ENCODE results near the gene FAM13A.

The FAM13A gene

GRCh38 chr4:88822034-88822789, 234.8 kb downstream of the FAM13A start:
- H3K4me1 ChIP-seq = peaks cover 15% of the 10 kb centered on the region
- no peak overlapping the region for H3K9ac ChIP-seq
- no peaks in the 10 kb centered on the region for H3K36me3 ChIP-seq
- no peak for TF ChIP-seq Cebpa-rat (IDR thresholded peaks at IDR 0.05)
- no peaks in the 10 kb centered on the region for H3K27me3 ChIP-seq
- no peaks in the 10 kb centered on the region for H3K9me3 ChIP-seq
- H3K27ac ChIP-seq = no peak overlapping the region
- no peaks in the 10 kb centered on the region for H4K20me1 ChIP-seq
- no peak overlapping the region for H3K4me3 ChIP-seq
- no peak overlapping the region; the same call in 1 of the 2 replicates for H3K4me2 ChIP-seq

- no peak overlapping the region for H3K9ac ChIP-seq
- H3K36me3 ChIP-seq = no peaks in the 10 kb centered on the region
- no peak for TF ChIP-seq Cebpa-rat (IDR thresholded peaks at IDR 0.05)
- no peaks in the 10 kb centered on the region for H3K27me3 ChIP-seq
- no peak overlapping the region for H3K27ac ChIP-seq
- no peak overlapping the region for H3K4me2 ChIP-seq
- no peaks in the 10 kb centered on the region for H4K20me1 ChIP-seq
- H3K4me3 ChIP-seq = no peak overlapping the region
- H3K4me1 ChIP-seq = peaks cover 15% of the 10 kb centered on the region
- H3K9me3 ChIP-seq = no peaks in the 10 kb centered on the region
These were observed 235.5 kb downstream of the FAM13A start for GRCh38 chr4:88821522-88821921.

- Histone ChIP-seq H3K36me3 (no peaks in the 10 kb centered on the region), H3K27ac (no peak overlapping the region), H3K4me1 (peaks cover 15% of the 10 kb centered on the region), H3K4me2 (no peak overlapping the region), H3K4me3 (no peak overlapping the region), H3K9me3 (no peaks in the 10 kb centered on the region), H3K27me3 (no peaks in the 10 kb centered on the region), H4K20me1 (no peaks in the 10 kb centered on the region), H3K9ac (no peak overlapping the region)
- TF ChIP-seq Cebpa-rat (IDR thresholded peaks at IDR 0.05) = no peak
These were observed 236.1 kb downstream of the FAM13A start for GRCh38 chr4:88820698-88821415.

GRCh38 chr4:88819818-88820697, 236.9 kb downstream of the FAM13A start:
- H3K9me3 ChIP-seq = no peaks in the 10 kb centered on the region
- H3K4me3 ChIP-seq = no peak overlapping the region
- H3K27ac ChIP-seq = no peak overlapping the region
- H3K4me1 ChIP-seq = peaks cover 15% of the 10 kb centered on the region
- no peaks in the 10 kb centered on the region for H4K20me1 ChIP-seq
- TF ChIP-seq Cebpa-rat (IDR thresholded peaks at IDR 0.05) = no peak
- H3K27me3 ChIP-seq = no peaks in the 10 kb centered on the region
- no peak overlapping the region for H3K9ac ChIP-seq
- H3K4me2 ChIP-seq = no peak overlapping the region
- H3K36me3 ChIP-seq = no peaks in the 10 kb centered on the region

- TF ChIP-seq Cebpa-rat (IDR thresholded peaks at IDR 0.05) = no peak
- Histone ChIP-seq H3K4me1 (peaks cover 14% of the 10 kb centered on the region), H3K27me3 (no peaks in the 10 kb centered on the region), H3K36me3 (no peaks in the 10 kb centered on the region), H3K4me2 (no peak overlapping the region), H3K4me3 (no peak overlapping the region), H3K9ac (no peak overlapping the region), H3K27ac (no peak overlapping the region), H3K9me3 (no peaks in the 10 kb centered on the region), H4K20me1 (no peaks in the 10 kb centered on the region)
These were observed 238.1 kb downstream of the FAM13A start for GRCh38 chr4:88818631-88819470.

GRCh38 chr4:88817740-88818139, 239.2 kb downstream of the FAM13A start:
- Histone ChIP-seq H3K4me3 (no peak overlapping the region), H3K27ac (no peak overlapping the region), H3K36me3 (no peaks in the 10 kb centered on the region), H3K9me3 (no peaks in the 10 kb centered on the region), H4K20me1 (no peaks in the 10 kb centered on the region), H3K4me1 (peaks cover 2% of the 10 kb centered on the region; the same call in 1 of the 2 replicates), H3K9ac (no peak overlapping the region), H3K4me2 (no peak overlapping the region), H3K27me3 (no peaks in the 10 kb centered on the region)
- TF ChIP-seq Cebpa-rat (IDR thresholded peaks at IDR 0.05) = no peak

- Histone ChIP-seq H3K36me3 (no peaks in the 10 kb centered on the region), H4K20me1 (no peaks in the 10 kb centered on the region), H3K4me3 (no peak overlapping the region), H3K9ac (no peak overlapping the region), H3K9me3 (no peaks in the 10 kb centered on the region), H3K4me1 (no peaks in the 10 kb centered on the region), H3K27me3 (no peaks in the 10 kb centered on the region), H3K27ac (no peak overlapping the region), H3K4me2 (no peak overlapping the region)
- no peak for TF ChIP-seq Cebpa-rat (IDR thresholded peaks at IDR 0.05)
These were observed 240.6 kb downstream of the FAM13A start for GRCh38 chr4:88816360-88816759.

GRCh38 chr4:88814043-88814617, 242.9 kb downstream of the FAM13A start:
- no peak for TF ChIP-seq Cebpa-rat (IDR thresholded peaks at IDR 0.05)
- Histone ChIP-seq H3K9ac (no peak overlapping the region), H3K36me3 (no peaks in the 10 kb centered on the region), H3K9me3 (no peaks in the 10 kb centered on the region), H3K4me2 (no peak overlapping the region), H3K4me1 (no peaks in the 10 kb centered on the region), H3K4me3 (no peak overlapping the region), H3K27me3 (no peaks in the 10 kb centered on the region), H3K27ac (no peak overlapping the region), H4K20me1 (no peaks in the 10 kb centered on the region)

- Histone ChIP-seq H4K20me1 (no peaks in the 10 kb centered on the region), H3K27me3 (no peaks in the 10 kb centered on the region), H3K9ac (no peak overlapping the region), H3K36me3 (no peaks in the 10 kb centered on the region), H3K4me2 (no peak overlapping the region), H3K9me3 (no peaks in the 10 kb centered on the region), H3K27ac (no peak overlapping the region), H3K4me3 (no peak overlapping the region), H3K4me1 (no peaks in the 10 kb centered on the region)
- TF ChIP-seq Cebpa-rat (IDR thresholded peaks at IDR 0.05) = no peak
These were observed 244.0 kb downstream of the FAM13A start for GRCh38 chr4:88813013-88813412.

Measured in BLaER1 (cell line).